GM21576 (cell line): ENCODE measurements around the gene ZNF205.
"Not testable (repeated sequence)": the region's sequence is repeated elsewhere in the genome, so short reads cannot be mapped to it uniquely, and the experiment has no call there.

Experiments used
- ATAC-seq: cut with Tn5 transposase; IDR thresholded peaks from one replicate; pipeline ENCODE4 v1.9.1; 2021; ENCODE audit warnings: mild to moderate bottlenecking, moderate library complexity; ENCODE audit not compliant: unreplicated experiment

Gene ZNF205

DNA sequence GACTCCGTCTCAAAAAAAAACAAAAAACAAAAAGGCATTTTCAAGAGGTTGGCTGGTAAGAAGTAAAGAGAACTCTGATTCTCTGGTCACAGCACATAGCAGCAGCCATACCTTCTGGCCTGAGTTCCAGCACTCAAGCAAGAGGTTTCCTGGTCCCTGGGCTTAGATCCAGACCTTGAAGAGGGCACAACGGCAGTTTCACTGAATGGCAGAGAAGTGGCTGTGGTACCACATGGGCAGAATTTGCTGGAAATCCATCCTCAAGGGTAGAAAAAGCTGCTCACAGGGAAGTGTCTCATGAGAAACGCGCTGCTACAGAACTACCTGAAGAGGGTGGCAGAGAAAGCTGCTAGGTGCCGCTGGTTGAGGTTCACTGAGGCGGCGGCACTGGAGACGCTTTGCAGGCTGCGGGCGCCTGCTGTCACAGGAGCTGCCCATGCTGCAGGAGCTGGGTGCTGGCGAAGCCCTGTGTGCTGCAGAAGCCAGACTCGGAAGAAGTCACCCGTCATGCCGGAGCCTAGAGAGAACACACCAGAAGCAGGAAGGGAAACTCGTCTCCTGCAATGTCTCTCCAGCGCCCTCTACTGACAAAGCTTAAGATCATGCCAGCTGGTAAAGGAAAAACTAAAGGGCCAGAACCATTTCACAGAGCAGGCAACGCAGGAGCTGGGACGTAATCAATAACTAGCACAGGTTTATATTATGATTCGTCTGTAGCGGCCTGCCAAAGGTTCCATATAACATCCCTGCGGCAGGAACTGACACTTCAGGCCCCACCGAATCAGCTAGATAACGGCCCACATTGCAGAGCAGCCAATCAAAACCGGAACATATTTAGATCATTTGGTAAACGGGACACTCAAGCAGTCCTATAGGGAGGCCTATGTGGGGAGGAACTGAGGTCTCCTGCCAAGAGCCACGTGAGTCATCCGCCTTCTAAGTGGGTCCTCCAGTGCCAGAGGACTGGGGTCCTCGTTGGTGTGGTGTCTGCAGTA is 17.0 kb downstream of the ZNF205 start:
- ATAC-seq: peak; percentile 54

DNA sequence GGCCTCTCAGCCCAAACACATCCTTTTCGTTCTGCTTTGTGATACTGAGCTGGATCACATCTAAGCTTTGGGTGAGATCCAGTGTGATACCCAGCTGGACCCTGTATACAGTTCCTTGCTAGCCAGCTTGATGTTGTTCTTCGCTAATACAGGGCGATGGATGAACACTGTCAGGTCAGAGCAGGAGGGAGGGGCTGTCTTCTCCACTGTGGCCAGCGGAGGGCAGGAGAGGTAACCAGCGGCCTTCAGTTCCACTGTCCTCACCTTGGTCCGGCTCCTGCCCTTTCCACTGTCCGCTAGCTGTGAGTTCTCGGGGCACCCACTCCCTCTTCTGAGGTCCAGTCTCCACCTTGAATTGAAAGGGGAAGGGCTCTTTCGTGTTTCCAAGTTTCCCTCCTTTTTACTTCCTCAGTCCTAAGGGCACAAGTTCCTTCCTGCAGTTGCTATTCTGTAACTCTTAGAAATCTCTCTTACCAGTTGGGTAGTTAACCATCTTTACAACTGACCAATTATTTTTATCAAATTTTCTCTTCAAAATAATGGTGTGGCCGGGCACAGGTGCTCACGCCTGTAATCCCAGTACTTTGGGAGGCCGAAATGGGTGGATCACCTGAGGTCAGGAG is 19.5 kb downstream of the ZNF205 start:
- no peak for ATAC-seq

DNA sequence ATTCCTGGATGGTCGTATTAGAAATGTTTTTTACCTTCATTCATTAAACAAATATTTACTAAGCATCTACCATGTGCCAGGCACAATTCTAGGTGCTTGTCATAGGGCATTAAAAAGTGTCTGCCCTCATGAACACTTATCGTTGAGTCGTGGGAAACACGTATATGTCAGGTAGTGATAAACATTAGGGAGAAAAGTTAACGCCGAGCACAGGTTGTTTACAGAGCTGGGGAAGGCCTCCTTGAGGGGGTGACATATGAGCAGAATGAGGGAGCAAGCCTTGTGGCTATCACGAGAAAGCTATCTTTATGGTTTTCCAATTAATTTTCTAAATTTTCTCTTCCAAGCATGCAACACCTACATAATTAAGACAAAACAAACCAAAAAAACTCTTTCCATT is 21.5 kb downstream of the ZNF205 start:
- ATAC-seq: no peak

DNA sequence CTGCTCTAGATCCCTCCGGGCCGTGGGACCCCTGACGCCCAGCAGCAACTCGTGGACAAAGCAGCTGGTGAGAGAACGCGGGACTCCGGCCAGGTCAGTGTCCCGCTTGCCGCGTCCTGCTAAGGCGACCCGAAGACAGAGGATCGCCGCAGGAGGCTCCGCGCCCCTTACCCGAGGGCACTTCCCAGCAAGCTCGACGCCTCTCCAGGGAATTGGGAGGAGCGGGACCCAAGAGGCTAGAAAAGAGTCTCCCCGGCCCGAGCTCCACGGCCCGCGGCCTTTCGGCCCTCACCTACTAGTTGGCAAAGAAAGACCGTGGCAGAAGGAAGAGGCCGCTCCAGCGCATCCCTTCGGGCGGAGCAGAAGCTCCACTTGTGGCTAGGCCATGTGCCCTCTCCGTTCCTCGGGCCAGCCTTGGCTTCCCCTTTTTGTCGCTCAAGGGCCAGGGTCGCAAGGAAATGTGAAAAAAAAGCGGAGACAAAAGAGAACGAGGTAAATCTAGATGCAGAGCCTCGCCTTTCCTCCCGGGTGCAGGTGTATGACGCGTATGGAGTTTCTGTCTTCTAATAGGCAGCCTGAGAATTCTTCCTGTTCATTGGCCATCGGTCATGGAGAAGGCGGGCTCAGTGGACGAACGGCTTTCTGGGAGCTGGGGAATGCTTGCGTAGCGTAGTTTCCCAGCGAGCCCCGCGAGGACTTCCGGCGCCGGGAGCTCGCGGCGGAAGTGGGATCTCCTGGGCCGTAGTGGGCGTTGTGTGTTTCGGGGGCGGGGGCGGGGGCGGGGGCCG is 22.1 kb downstream of the ZNF205 start, which contains the start of gene ZNF213:
ZNF213 (plus strand) TSS at position 692 of the 788 bp plus-strand sequence. CDS start 2,252 bp downstream, outside the sequence.
- peak; percentile 91 for ATAC-seq

DNA sequence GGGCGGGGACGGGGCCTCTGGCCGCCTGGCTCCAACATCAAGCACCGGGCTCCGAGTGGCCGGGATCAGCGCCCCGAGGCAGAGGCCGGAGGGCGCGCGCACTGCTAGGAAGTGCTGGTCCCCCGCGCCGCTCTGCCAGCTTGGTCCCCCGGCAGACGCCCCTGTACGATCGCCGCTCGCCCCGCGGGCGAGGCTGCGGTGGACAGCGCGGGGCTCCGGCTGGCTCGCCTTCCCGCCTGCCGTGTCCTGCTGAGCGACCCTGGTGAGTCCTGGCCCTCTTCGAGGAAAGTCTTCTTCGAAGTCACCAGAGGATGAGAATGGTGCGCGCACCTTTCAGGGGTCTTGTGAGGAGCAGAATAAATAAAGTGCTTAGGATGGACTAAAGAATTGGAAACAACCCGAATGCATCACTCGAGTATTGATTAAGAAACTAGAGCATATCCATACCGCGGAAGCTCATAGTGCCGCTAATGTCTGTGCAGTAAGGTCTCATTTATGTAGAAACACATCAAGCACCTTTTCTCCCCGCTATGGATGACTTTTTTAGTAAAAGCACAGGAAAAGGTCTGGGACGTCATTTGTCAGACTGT is 22.8 kb downstream of the ZNF205 start:
- no peak for ATAC-seq

DNA sequence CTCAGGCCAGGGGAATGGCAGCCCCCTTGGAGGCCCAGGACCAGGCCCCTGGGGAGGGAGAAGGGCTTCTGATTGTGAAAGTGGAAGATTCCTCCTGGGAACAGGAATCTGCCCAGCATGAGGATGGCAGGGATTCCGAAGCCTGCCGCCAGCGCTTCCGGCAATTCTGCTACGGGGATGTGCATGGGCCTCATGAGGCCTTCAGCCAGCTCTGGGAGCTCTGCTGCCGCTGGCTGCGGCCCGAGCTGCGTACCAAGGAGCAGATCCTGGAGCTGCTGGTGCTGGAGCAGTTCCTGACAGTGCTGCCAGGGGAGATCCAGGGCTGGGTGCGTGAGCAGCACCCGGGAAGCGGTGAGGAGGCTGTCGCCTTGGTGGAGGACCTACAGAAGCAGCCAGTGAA is 24.9 kb downstream of the ZNF205 start:
- no peak for ATAC-seq

DNA sequence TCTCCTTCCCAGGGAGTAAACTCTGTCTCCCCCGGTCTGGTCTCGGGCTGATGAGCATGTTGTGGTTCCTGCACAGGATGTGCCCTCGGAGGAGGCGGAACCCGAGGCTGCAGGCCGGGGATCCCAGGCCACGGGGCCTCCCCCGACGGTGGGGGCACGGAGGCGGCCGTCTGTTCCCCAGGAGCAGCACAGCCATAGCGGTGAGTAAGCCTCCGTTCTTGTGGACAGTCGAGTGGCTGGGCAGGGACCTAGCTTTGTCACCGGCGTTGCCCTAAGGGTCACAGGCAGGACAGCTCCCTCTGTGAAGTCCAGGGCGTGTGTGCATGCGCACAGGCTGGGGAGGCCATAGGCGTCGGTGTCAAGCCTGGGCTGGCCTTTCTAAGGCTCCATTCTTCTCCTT is 26.0 kb downstream of the ZNF205 start:
- ATAC-seq: no peak

DNA sequence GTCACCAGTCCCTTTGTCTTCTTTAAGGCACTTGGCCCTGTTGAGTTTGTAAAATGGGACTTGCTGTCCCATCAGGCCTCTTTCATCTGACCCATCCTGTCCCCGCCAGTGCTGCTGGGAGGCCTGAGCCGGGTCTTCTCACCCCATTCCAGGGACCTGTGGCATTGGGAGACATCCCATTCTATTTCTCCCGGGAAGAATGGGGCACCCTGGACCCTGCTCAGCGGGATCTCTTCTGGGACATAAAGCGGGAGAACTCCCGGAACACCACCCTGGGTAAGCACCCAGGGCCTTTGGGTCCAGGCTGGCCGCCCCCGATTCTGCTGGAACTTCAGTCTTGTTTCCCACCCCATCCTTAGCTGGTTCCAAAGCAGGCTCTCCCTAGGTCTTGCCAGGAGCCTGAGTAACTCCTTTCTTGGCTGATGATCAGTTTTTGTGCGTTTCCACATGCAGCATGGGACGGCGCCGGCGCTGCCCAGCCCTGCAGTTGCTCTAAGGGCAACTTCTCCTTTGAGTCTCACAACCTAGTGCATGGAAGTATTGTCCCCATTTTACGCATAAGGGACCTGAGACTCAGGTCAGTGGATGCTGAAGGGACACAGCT is 26.5 kb downstream of the ZNF205 start:
- no peak for ATAC-seq

DNA sequence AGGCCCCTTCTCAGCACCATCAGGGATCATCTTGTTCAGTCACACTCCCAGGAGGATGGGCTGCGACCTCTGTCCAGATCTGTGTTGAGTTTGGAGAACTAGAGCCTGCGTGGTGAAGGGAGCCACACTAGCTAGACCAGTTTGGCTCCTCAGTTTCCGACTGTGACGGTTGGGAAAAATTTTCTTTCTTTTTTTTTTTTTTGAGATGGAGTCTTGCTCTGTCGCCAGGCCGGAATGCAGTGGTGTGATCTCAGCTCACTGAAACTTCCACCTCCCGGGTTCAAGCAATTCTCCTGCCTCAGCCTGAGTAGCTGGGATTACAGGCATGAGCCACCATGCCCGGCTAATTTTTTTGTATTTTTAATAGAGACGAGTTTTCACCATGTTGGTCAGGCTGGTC is 27.2 kb downstream of the ZNF205 start:
- not testable (repeated sequence) for ATAC-seq

DNA sequence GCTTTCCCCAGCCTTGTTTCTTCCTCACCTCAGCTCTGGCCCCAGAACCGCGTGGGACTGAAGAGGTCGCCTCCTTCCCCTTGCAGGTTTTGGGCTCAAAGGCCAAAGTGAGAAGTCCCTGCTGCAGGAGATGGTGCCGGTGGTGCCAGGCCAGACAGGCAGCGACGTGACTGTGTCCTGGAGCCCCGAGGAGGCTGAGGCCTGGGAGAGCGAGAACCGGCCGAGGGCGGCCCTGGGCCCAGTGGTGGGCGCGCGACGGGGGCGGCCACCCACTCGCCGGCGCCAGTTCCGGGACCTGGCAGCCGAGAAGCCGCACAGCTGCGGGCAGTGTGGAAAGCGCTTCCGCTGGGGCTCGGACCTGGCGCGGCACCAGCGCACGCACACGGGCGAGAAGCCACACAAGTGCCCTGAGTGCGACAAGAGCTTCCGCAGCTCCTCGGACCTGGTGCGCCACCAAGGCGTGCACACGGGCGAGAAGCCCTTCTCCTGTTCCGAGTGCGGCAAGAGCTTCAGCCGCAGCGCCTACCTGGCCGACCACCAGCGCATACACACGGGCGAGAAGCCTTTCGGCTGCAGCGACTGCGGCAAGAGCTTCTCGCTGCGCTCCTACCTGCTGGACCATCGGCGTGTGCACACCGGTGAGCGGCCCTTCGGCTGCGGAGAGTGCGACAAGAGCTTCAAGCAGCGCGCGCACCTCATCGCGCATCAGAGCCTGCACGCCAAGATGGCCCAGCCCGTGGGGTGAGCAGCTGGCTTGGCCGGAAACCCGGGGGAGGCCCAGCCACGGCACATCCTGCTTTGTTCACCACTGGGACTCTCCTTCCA is 28.4 kb downstream of the ZNF205 start:
- ATAC-seq: no peak

DNA sequence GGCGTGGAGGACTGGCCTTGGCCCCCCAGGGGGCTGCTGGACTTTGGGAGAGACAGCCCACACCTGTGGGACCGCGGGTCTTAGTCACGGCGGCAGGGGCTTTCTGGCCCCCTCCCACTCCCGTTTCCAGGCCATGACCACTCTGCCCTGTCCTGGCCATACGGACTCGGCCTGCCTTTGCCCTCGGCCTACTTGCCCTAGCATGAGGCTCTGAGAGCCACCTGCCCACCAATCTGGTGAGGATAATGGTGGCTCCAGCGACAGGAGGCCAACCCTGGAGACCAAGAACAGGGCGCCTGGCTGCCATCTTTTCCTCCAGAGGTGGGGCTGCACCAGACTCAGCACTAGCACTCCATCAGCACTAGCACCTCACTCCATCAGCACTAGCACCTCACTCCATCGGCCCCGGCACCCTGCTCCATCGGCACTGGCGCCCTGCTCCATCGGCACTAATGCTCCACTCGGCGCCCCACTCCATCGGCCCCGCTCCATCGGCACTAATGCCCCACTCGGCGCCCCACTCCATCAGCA is 29.5 kb downstream of the ZNF205 start:
- ATAC-seq: no peak

DNA sequence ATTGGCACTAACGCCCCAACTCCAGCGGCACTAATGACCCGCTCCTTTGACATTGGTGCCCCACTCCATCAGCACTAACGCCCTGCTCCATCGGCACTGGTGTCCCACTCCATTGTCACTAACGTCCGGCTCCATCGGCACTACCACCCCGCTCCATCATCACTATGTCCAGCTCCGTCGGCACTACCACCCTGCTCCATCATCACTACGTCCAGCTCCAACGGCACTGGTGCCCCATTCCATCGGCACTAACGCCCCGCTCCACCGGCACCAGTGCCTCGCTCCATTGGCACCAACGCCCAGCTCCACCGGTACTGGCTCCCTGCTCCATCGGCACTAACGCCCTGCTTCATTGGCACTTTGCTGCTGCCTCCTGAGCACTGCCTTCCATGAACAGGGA is 29.9 kb downstream of the ZNF205 start:
- no peak for ATAC-seq

DNA sequence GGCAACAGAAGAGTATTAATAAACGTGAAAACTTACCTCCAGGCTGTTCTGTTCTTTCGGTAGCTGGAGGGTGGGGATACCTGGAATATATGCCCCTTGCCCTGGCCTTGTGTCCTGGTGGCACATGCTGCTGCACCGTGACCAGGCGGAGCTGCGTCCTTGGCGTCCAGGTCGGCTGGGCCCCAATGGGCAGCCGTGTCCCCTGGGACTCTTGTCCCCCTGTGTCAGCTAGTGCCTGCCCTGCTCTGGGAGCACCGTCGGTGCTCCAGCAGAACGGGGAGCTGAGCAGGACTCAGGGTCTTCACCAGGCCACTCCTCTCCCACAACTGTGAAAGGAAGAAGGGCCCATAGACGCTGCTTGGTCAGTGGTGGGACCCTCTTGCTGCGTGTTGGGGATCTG is 30.4 kb downstream of the ZNF205 start:
- ATAC-seq: no peak

DNA sequence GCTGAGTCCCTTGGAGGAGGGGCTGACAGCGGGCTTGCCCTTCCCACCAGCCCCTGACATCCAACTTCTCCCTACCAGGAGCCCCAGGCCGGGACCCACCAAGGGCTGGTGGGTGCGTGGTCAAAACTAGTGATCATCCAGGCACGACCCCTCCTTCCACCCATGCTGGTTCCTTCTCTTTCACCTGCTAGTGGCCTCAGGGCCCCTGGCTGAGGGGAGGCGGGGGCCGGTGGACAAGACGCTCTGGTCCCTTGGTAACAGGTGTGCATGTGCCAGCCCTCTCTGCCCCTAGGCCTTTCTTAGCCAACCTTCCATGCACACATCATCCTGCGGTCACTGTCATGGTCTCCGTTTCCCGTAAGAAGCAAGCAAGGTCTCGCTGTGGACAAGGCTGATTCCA is 30.8 kb downstream of the ZNF205 start:
- ATAC-seq: no peak

DNA sequence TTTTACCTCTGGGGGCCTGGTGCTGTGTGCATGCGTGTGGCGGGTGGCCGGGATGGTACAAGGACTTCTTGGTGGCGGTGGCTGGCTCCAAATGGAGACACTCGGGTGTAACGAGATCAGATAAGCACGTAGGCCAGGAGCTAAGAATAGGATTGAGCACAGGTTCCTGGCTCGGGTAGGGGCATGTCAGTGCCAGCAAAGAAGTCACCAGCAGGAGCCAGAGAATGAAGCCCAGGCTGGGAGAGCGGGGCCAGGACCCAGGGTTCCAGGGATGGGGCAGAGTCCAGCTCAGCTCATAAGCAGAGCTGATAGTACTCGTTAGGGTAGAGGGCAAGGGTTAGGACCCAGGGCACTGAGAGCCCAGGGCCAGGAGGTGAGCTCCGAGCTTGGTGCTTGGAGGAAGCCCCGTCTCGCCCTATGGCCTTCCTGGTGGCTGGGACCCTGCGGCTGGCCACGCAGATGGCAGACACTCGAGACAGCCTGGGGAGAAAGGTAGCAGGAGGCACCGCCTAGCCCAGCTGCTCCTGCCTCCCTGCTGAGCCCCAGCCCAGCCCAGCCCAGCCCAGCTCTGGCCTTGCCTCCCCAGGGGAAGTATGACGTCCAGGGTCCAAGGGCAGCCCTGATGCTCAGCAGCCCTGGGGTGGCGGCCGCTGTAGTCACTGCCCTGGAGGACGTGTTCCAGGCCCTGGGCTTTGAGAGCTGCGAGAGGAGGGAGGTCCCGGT is 31.4 kb downstream of the ZNF205 start:
- no peak for ATAC-seq

DNA sequence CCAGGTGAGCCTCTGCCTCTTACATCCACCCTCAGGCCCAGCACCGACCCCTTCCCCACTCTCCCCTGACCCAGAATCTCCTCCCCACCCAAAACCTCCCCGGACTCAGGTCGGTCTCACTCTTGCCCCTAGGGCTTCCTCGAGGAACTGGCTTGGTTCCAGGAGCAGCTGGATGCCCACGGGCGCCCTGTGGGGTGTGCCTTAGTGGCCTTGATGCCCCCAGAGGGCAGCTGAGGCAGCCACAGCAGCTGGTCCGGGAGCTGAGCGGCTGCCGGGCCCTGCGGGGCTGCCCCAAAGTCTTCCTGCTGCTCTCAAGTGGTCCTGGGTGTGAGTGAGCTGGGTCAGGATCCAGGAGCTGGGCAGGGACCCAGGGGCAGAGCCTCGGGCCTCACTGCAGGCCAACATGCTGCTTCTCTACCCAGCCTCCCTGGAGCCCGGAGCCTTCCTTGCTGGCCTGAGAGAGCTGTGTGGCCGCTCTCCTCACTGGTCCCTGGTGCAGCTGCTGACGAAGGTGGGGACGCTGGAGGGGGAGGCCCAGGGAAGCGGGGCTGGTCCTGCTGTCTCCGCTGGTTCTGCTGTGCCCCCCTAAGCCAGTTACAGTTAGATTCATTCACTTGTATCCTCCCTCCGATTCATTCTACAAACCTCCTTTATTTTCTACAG is 32.1 kb downstream of the ZNF205 start:
- no peak for ATAC-seq

DNA sequence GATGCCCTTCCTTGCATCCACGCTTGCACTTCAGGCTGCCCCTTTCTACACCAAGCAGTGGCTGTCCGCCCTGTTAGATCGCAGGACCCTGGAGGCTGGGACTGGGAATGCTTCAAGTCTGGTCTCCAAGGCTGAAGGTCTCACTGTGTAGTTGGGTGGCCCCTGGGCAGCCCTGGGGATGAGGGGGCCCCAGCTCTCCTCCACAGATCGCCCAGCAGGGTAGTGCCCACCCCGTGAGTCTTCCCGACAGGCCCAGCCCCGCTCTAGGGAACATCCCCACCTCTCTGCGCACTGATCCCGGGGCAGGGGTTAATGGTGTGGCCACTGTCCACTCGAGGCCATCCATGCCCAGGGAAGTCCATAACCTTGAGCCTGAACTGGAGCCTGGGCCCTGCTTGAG is 32.8 kb downstream of the ZNF205 start:
- no peak for ATAC-seq

DNA sequence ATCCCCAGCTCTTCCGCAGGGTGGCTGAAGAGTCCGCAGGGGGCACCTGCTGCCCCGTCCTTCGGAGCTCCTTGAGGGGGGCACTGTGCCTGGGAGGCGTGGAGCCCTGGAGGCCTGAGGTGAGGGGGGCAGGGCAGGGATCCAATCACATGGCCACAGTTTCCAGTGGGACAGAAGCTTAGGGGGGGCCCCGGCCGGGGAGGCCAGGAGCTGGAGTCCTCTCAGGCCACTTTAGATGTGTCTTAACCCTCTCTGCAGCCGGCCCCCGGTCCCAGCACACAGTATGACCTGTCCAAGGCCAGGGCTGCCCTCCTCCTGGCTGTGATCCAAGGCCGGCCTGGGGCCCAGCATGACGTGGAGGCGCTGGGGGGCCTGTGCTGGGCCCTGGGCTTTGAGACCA is 33.3 kb downstream of the ZNF205 start:
- no peak for ATAC-seq
